ENCODE data around the gene SVOP. TPM values are rescaled to one million over a fixed set of nuclear protein-coding genes. Genes with fewer than 3 reads are reported as not detected.

SVOP gene
- total and polyA plus RNA-seq, 2 donors (not counting 1 experiment from before 2014, with no cell fraction given): not detected

GRCh38 chr12:108858311-108859074 is 162.4 kb downstream of the SVOP start:
- DNase-seq (ENCODE audit: low read depth in 2 of 2): no peak
- Histone ChIP-seq H3K4me3 (replicated peaks in 1 of 4; ENCODE audit: control extremely low read depth in 1 of 4, insufficient read depth in 1 of 4, low read depth in 3 of 4, low read length in 4 of 4) (peak overlapping the region; percentile 18 to 58 (median 34)), H2AFZ (ENCODE audit: low read length) (peak overlapping the region; percentile 71), H3K4me2 (ENCODE audit: extremely low read depth, insufficient read depth, low read length) (peak overlapping the region; percentile 88), H3K9ac (ENCODE audit: insufficient read depth, low read length) (no peak overlapping the region), H3K4me1 (ENCODE audit: control insufficient read depth, extremely low read depth, insufficient read depth, low read length) (peaks cover 16% of the 10 kb centered on the region), H4K20me1 (ENCODE audit: control insufficient read depth, extremely low read depth, insufficient read depth, low read length) (no peaks in the 10 kb centered on the region), H3K9me3 (ENCODE audit: control insufficient read depth, insufficient read depth, low read depth, low read length) (no peaks in the 10 kb centered on the region), H3K79me2 (ENCODE audit: control insufficient read depth, insufficient read depth, low read length) (peaks cover 30% of the 10 kb centered on the region), H3K27ac (ENCODE audit: insufficient read depth, low read length) (peak overlapping the region; percentile 79), H3K36me3 (ENCODE audit: control insufficient read depth, insufficient read depth, low read length) (no peaks in the 10 kb centered on the region), H3K27me3 (ENCODE audit: control insufficient read depth, insufficient read depth, low read length) (no peaks in the 10 kb centered on the region)
- TF ChIP-seq CTCF (conservative IDR thresholded peaks at IDR 0.05 in 1 of 2, IDR thresholded peaks at IDR 0.05 in 1 of 2; ENCODE audit: low read depth in 1 of 2, low read length in 2 of 2) (no peak), EZH2 (IDR thresholded peaks at IDR 0.05; ENCODE audit: low read length, missing control alignments) (no peak)

Other genes starting within 250 kb of the SVOP start
- gene SSH1, start 163.5 kb downstream of the SVOP start, total RNA-seq: 14.4 and 24.9 TPM in 2 replicates
- gene SSH1, start 163.5 kb downstream of the SVOP start, polyA plus RNA-seq: 22.1 and 31.9 TPM in 2 replicates
- gene DAO, start 141.0 kb downstream of the SVOP start, total RNA-seq: not detected in 2 replicates
- not detected in 2 replicates for gene DAO, start 141.0 kb downstream of the SVOP start, polyA plus RNA-seq
- gene USP30, start 31.5 kb upstream of the SVOP start, total RNA-seq: 8.0 and 9.9 TPM in 2 replicates
- gene USP30, start 31.5 kb upstream of the SVOP start, polyA plus RNA-seq: 12.3 and 13.9 TPM in 2 replicates
- gene ALKBH2, start 72.4 kb upstream of the SVOP start, total RNA-seq: 20.8 and 28.0 TPM in 2 replicates
- 15.1 and 15.4 TPM in 2 replicates for gene ALKBH2, start 72.4 kb upstream of the SVOP start, polyA plus RNA-seq
- 23.5 and 23.9 TPM in 2 replicates for gene UNG, start 76.5 kb upstream of the SVOP start, total RNA-seq
- 16.0 and 22.7 TPM in 2 replicates for gene UNG, start 76.5 kb upstream of the SVOP start, polyA plus RNA-seq
- gene ACACB, start 95.5 kb upstream of the SVOP start, total RNA-seq: 5.1 and 9.1 TPM in 2 replicates
- 1.5 and 1.7 TPM in 2 replicates for gene ACACB, start 95.5 kb upstream of the SVOP start, polyA plus RNA-seq